Measurements from ENCODE around the gene LRRFIP1. TPM values are rescaled to one million over a fixed set of nuclear protein-coding genes. Genes with fewer than 3 reads are reported as not detected.

The LRRFIP1 gene
- total and polyA plus RNA-seq, 2 experiments from 2014 or later = 90.9 to 95.3 TPM

DNA sequence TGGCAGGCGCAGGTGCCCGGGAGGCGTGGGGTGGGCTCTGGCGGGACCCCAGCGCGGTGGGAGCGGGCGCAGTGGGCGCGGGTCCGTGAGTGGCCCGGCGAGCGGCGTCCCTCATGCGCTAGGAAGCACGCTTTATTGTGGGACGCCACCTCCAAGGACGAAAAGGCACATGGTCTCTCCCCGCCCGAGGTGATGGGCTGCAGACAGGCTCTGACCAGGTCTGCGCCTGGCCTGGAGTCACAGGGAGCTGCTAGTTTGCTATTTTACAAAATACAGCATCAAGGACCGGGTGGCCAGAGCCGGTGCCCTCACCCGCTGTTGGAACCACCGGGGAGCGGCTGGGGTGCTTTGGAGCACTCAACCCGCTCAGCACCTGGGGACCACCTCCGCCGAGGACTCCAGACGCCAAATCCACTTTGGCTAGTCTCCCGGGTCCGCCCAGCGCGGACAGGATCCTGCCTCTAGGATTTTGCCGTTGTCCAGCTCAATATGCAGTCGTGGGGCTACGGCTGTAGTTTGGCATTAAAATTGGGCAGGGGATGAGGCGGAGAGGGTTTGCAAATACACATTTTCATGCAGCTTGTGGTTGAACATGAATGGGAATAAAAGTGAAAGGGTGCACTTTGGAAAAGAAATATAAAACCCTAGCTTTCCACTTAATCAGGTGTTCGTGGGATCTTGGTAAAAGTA lies 65.4 kb downstream of the LRRFIP1 start:
- no peak for TF ChIP-seq CTCF (IDR thresholded peaks at IDR 0.05; ENCODE audit: low read depth, low read length)
- DNase-seq (ENCODE audit: low read depth in 1 of 2, low spot score in 1 of 2) = peak in 1 of 2 donors; percentile 49
- no peaks in the 10 kb centered on the region for H3K27me3 ChIP-seq
- peak overlapping the region; percentile 74 for H3K27ac ChIP-seq
- H3K9me3 ChIP-seq (ENCODE audit: low read depth) = no peaks in the 10 kb centered on the region
- peak overlapping the region; percentile 65 for H3K4me3 ChIP-seq
- peaks cover 56% of the 10 kb centered on the region for H3K4me1 ChIP-seq (ENCODE audit: low read depth)
- H3K36me3 ChIP-seq = no peaks in the 10 kb centered on the region

GRCh38 chr2:237693291-237693994 lies 66.1 kb downstream of the LRRFIP1 start:
- Histone ChIP-seq H3K4me3 (peak overlapping the region; percentile 65), H3K27ac (no peak overlapping the region), H3K27me3 (no peaks in the 10 kb centered on the region), H3K36me3 (no peaks in the 10 kb centered on the region), H3K9me3 (ENCODE audit: low read depth) (no peaks in the 10 kb centered on the region), H3K4me1 (ENCODE audit: low read depth) (peaks cover 63% of the 10 kb centered on the region)
- no peak for TF ChIP-seq CTCF (IDR thresholded peaks at IDR 0.05; ENCODE audit: low read depth, low read length)
- no peak for DNase-seq (ENCODE audit: low read depth in 1 of 2, low spot score in 1 of 2)

DNA sequence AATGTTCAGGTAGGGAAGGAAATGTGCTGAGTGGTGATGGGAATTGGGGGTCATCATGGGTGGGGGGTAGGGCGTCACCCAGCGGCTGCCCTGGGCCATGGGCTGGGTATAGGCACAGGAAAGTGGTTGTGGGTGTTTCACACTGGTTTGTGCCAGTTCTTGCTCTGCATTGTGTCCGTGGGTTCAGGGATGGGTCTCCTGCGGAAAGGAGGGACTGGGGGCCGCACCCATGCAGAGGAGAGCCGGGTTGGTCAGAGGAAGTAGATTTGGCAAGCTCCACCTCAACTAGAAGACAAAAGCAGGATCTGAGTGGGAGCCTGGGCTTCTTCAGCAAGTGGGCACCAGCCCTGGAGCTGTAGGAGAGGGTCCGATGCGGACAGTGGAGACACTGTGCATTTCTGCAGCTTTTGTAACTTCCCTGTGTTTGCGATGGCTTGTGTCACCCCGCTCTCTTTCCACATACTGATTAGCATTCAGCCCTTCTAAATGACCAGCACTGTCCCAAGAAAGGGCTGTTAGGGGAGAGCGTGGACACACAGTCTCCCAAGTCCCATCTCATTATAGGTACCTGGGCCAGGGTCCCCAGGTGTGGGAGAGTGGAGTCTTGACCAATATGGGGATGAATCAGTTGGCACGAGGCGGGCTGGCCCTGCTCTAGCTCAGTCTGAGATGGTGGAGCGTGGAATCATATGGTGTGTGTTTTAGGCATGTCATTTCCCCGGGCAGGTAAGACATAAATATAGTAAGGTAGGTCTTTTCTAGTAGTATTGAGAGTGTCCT lies 67.2 kb downstream of the LRRFIP1 start:
- no peaks in the 10 kb centered on the region for H3K9me3 ChIP-seq (ENCODE audit: low read depth)
- H3K36me3 ChIP-seq = no peaks in the 10 kb centered on the region
- no peak for DNase-seq (ENCODE audit: low read depth in 1 of 2, low spot score in 1 of 2)
- no peak overlapping the region for H3K4me3 ChIP-seq
- TF ChIP-seq CTCF (IDR thresholded peaks at IDR 0.05; ENCODE audit: low read depth, low read length) = no peak
- peaks cover 69% of the 10 kb centered on the region for H3K4me1 ChIP-seq (ENCODE audit: low read depth)
- H3K27me3 ChIP-seq = no peaks in the 10 kb centered on the region
- peak overlapping the region; percentile 71 for H3K27ac ChIP-seq

DNA sequence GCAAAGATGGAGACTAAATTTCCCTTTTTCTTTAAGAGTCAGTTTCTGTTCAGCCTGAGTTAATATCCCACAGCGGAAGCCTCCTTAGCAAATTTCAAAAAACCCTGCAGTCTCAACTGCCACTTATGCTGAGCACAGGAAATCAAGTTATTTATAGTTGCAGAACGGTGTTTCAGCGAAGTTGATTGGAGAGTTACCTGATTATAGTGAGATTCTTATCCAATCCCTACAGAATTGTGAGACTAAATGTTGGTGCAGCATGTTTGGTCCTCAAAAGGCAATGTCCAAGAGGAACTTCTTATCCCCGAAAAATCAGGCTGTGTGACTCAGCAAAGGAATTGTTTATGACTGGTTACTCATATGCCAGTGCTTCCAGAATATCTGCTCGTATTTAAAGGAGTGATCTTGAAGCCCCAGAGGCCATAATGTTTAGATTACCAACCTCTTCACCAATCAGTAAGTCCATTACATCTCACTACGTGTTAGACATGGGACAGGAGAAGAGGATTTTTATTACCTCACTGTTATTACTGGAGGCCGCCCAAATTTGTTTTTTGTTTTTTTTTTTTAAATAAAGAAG lies 67.9 kb downstream of the LRRFIP1 start:
- no peaks in the 10 kb centered on the region for H3K9me3 ChIP-seq (ENCODE audit: low read depth)
- peaks cover 73% of the 10 kb centered on the region for H3K4me1 ChIP-seq (ENCODE audit: low read depth)
- peak in 1 of 2 donors; percentile 68 for DNase-seq (ENCODE audit: low read depth in 1 of 2, low spot score in 1 of 2)
- H3K36me3 ChIP-seq = no peaks in the 10 kb centered on the region
- H3K27me3 ChIP-seq = no peaks in the 10 kb centered on the region
- no peak overlapping the region for H3K4me3 ChIP-seq
- H3K27ac ChIP-seq = peak overlapping the region; percentile 71
- TF ChIP-seq CTCF (IDR thresholded peaks at IDR 0.05; ENCODE audit: low read depth, low read length) = no peak

DNA sequence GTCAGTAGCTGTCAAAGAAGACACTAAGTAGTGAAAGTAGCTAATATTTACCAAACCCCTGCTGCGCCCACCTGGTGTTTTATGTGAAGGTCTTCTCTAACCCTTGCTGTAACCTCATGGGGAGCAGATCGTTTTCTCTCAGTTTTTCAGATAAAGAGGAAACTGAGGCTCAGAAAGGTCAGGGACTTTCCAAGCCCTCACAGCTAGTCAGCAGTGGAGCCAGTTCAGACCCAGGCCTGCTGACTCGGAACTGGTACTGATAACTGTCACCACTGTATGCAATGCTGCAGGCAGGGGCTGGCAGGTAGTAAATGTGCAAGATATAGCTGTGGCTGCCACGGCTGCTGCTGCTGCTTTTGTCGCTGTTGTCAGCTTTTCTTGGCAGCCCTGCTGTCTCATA lies 69.1 kb downstream of the LRRFIP1 start:
- no peaks in the 10 kb centered on the region for H3K36me3 ChIP-seq
- H3K4me1 ChIP-seq (ENCODE audit: low read depth) = peaks cover 79% of the 10 kb centered on the region
- TF ChIP-seq CTCF (IDR thresholded peaks at IDR 0.05; ENCODE audit: low read depth, low read length) = no peak
- H3K4me3 ChIP-seq = no peak overlapping the region
- H3K27ac ChIP-seq = peak overlapping the region; percentile 71
- H3K9me3 ChIP-seq (ENCODE audit: low read depth) = no peaks in the 10 kb centered on the region
- no peak for DNase-seq (ENCODE audit: low read depth in 1 of 2, low spot score in 1 of 2)
- no peaks in the 10 kb centered on the region for H3K27me3 ChIP-seq

Data from cardiac muscle cell (in vitro differentiated cells and primary cell).